Muscle of leg (tissue), 11 donors: Measurements from ENCODE around the gene LBR. TPM values are rescaled to one million over a fixed set of nuclear protein-coding genes. Genes with fewer than 3 reads are reported as not detected.
A peak's percentile ranks its signal among the peaks of the same experiment; 100 is the strongest.

Experiments
- DNase-seq: peaks from one replicate; pipeline ENCODE4 v3.0.0; 2013
- H3K27ac ChIP-seq: one replicate; pipeline ENCODE4 v1.5.1; 2013; ENCODE audit warnings: mild to moderate bottlenecking, low read length, control low read depth
- H3K27me3 ChIP-seq: one replicate; pipeline ENCODE4 v1.6.1; 2013; ENCODE audit warnings: low read length; ENCODE audit not compliant: control insufficient read depth, insufficient read depth
- H3K36me3 ChIP-seq: one replicate; pipeline ENCODE4 v1.6.1; 2013; ENCODE audit warnings: low read length; ENCODE audit not compliant: control insufficient read depth, insufficient read depth
- H3K4me1 ChIP-seq: one replicate; pipeline ENCODE4 v1.6.1; 2013; ENCODE audit warnings: low read length; ENCODE audit not compliant: control insufficient read depth, insufficient read depth
- H3K4me3 ChIP-seq: one replicate; pipeline ENCODE4 v1.5.1; 2013; ENCODE audit warnings: low read length, control low read depth
- H3K9me3 ChIP-seq: replicated peaks from 2 replicates; pipeline ENCODE4 v1.6.1; 2013; ENCODE audit warnings: low read depth, low read length; ENCODE audit not compliant: control insufficient read depth
- WGBS: methylation state at CpG from one replicate; pipeline ENCODE4 v1.1.5; 2013; ENCODE audit warnings: missing lambda C conversion rate; ENCODE audit not compliant: insufficient coverage; 5-methylcytosine and 5-hydroxymethylcytosine counted together
- polyA plus RNA-seq, 8 donors: library from polyadenylated mRNA; unstranded; fragments of 120-200 nt; gene quantifications; one replicate each; pipeline versions ENCODE4 v1.2.1 to v1.2.3, GENCODE V29; 2013; ENCODE audit warnings: inconsistent platforms in 1 of 8, low replicate concordance in 1 of 8; ENCODE audit not compliant: insufficient read length in 8 of 8, insufficient read depth in 1 of 8
- total RNA-seq: library from RNA; stranded (reverse); fragments of 120-200 nt; gene quantifications from one replicate; pipeline ENCODE4 v1.2.4, GENCODE V29; 2013

The LBR gene
- total and polyA plus RNA-seq, 9 donors: 25.4 to 52.1 (median 40.4) TPM

GRCh38 chr1:225471453-225472301 is 43.8 kb upstream of the LBR start:
- H3K27ac ChIP-seq: no peak overlapping the region
- 80% methylated on average over 20 of the region's 29 CpGs for WGBS

GRCh38 chr1:225471109-225471452 is 43.2 kb upstream of the LBR start:
- Histone ChIP-seq H3K27ac (no peak overlapping the region), H3K36me3 (no peaks in the 10 kb centered on the region), H3K4me1 (peaks cover 44% of the 10 kb centered on the region), H3K4me3 (no peak overlapping the region), H3K9me3 (no peaks in the 10 kb centered on the region), H3K27me3 (no peaks in the 10 kb centered on the region)
- no peak for DNase-seq
- WGBS: 80% methylated on average over 3 of the region's 8 CpGs

More at GRCh38 chr1:225471453-225472301, 43.8 kb upstream of the LBR start:
- H3K4me1 ChIP-seq: peaks cover 44% of the 10 kb centered on the region
- H3K36me3 ChIP-seq: no peaks in the 10 kb centered on the region
- no peaks in the 10 kb centered on the region for H3K9me3 ChIP-seq
- DNase-seq: no peak
- no peak overlapping the region for H3K4me3 ChIP-seq
- H3K27me3 ChIP-seq: no peaks in the 10 kb centered on the region

- no peak overlapping the region for H3K4me3 ChIP-seq
- 64% methylated on average over 23 of the region's 25 CpGs for WGBS
- no peak for DNase-seq
- peaks cover 49% of the 10 kb centered on the region for H3K4me1 ChIP-seq
- no peaks in the 10 kb centered on the region for H3K27me3 ChIP-seq
- no peak overlapping the region for H3K27ac ChIP-seq
- no peaks in the 10 kb centered on the region for H3K36me3 ChIP-seq
- no peaks in the 10 kb centered on the region for H3K9me3 ChIP-seq
These were observed 42.6 kb upstream of the LBR start for GRCh38 chr1:225470211-225471108.

GRCh38 chr1:225469051-225469450 is 41.2 kb upstream of the LBR start:
- Histone ChIP-seq H3K4me1 (peaks cover 50% of the 10 kb centered on the region), H3K27ac (no peak overlapping the region)
- no peak for DNase-seq

GRCh38 chr1:225468270-225469020 is 40.6 kb upstream of the LBR start:
- WGBS: 74% methylated on average over 7 of the region's 10 CpGs
- H3K9me3 ChIP-seq: no peaks in the 10 kb centered on the region
- peaks cover 51% of the 10 kb centered on the region for H3K4me1 ChIP-seq
- H3K36me3 ChIP-seq: no peaks in the 10 kb centered on the region
- no peak for DNase-seq
- H3K27me3 ChIP-seq: no peaks in the 10 kb centered on the region
- H3K4me3 ChIP-seq: no peak overlapping the region
- H3K27ac ChIP-seq: peak overlapping the region; percentile 83

More at GRCh38 chr1:225469051-225469450, 41.2 kb upstream of the LBR start:
- H3K36me3 ChIP-seq: no peaks in the 10 kb centered on the region
- no peaks in the 10 kb centered on the region for H3K9me3 ChIP-seq
- WGBS: 39% methylated on average over 2 of the region's 5 CpGs
- H3K27me3 ChIP-seq: no peaks in the 10 kb centered on the region
- H3K4me3 ChIP-seq: no peak overlapping the region

- Histone ChIP-seq H3K36me3 (no peaks in the 10 kb centered on the region), H3K4me3 (peak overlapping the region; percentile 16), H3K4me1 (peaks cover 61% of the 10 kb centered on the region), H3K9me3 (no peaks in the 10 kb centered on the region), H3K27ac (peak overlapping the region; percentile 83), H3K27me3 (no peaks in the 10 kb centered on the region)
- WGBS: 65% methylated on average over 16 of the region's 26 CpGs
- peak; percentile 80 for DNase-seq
These were observed 39.6 kb upstream of the LBR start for GRCh38 chr1:225467193-225468020.

GRCh38 chr1:225466848-225467192 is 39.0 kb upstream of the LBR start:
- no peak overlapping the region for H3K27ac ChIP-seq
- DNase-seq: no peak
- WGBS: 100% methylated on average over 1 of the region's 4 CpGs
- no peaks in the 10 kb centered on the region for H3K27me3 ChIP-seq
- H3K9me3 ChIP-seq: no peaks in the 10 kb centered on the region
- peaks cover 67% of the 10 kb centered on the region for H3K4me1 ChIP-seq
- H3K36me3 ChIP-seq: no peaks in the 10 kb centered on the region
- H3K4me3 ChIP-seq: no peak overlapping the region

- H3K4me1 ChIP-seq: peaks cover 75% of the 10 kb centered on the region
- WGBS: 79% methylated on average over 17 of the region's 26 CpGs
- H3K27ac ChIP-seq: peak overlapping the region; percentile 13
- DNase-seq: no peak
- H3K36me3 ChIP-seq: no peaks in the 10 kb centered on the region
- H3K4me3 ChIP-seq: no peak overlapping the region
- H3K9me3 ChIP-seq: no peaks in the 10 kb centered on the region
- no peaks in the 10 kb centered on the region for H3K27me3 ChIP-seq
These were observed 38.1 kb upstream of the LBR start for GRCh38 chr1:225465793-225466517.
